MM.1S (cell line): Measurements from ENCODE around the gene PLSCR4.

ENCODE experiments used
- EZH2 ChIP-seq: fragments of 300-600 bp; sonication (generic); optimal IDR thresholded peaks from 2 replicates; pipeline ENCODE3; 2017; ENCODE audit warnings: low read depth, mild to moderate bottlenecking, antibody characterized with exemption, low read length, mixed read lengths
- TF ChIP-seq, protein P1 (sequence below): fragments of 300-600 bp; sonication (generic); IDR thresholded peaks from 2 replicates; pipeline ENCODE4 v1.5.1; 2016; ENCODE audit warnings: antibody characterized with exemption, low read length, mixed read lengths

DNA sequence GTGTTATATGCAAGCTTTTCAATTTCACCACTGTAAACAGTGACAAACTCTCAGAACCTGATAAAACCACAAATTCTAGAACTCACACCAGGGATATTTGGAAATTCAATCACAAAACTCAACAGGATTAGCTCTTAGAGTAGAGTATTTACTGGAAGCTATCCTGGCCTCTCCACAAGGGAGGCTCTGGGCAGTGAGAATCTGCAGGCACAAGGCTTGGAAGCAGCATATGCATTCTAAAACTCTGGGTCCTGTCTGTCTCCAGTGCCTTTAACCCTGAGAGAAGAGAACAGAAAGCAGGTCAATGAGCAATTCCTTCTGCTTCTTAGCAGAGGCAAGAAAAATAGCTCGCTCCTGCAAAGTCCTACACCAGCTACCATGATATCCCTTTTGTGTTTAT lies 23.4 kb downstream of the PLSCR4 start:
- TF ChIP-seq, protein P1, sequence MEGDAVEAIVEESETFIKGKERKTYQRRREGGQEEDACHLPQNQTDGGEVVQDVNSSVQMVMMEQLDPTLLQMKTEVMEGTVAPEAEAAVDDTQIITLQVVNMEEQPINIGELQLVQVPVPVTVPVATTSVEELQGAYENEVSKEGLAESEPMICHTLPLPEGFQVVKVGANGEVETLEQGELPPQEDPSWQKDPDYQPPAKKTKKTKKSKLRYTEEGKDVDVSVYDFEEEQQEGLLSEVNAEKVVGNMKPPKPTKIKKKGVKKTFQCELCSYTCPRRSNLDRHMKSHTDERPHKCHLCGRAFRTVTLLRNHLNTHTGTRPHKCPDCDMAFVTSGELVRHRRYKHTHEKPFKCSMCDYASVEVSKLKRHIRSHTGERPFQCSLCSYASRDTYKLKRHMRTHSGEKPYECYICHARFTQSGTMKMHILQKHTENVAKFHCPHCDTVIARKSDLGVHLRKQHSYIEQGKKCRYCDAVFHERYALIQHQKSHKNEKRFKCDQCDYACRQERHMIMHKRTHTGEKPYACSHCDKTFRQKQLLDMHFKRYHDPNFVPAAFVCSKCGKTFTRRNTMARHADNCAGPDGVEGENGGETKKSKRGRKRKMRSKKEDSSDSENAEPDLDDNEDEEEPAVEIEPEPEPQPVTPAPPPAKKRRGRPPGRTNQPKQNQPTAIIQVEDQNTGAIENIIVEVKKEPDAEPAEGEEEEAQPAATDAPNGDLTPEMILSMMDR = no peak
- no peak for TF ChIP-seq EZH2
